MM.1S (cell line): ENCODE data around the gene SH2D7.

Source experiments
- DNase-seq: peaks from one replicate; pipeline ENCODE4 v3.0.0-alpha.2; 2015
- H2AFZ ChIP-seq: fragments of 300-600 bp; sonication (generic); 2 replicates; pipeline ENCODE4 v1.6.0; 2016; ENCODE audit warnings: antibody characterized with exemption, low read length
- H3F3A ChIP-seq: fragments of 300-600 bp; sonication (generic); 2 replicates; pipeline ENCODE4 v1.6.1; 2016; ENCODE audit warnings: mild to moderate bottlenecking, antibody characterized with exemption, low read length, moderate library complexity, mixed read lengths; ENCODE audit not compliant: insufficient read depth
- H3K27ac ChIP-seq: fragments of 300-600 bp; sonication (generic); 2 replicates; pipeline ENCODE4 v1.5.1; 2016; ENCODE audit warnings: mild to moderate bottlenecking, low read length
- H3K27me3 ChIP-seq: fragments of 300-600 bp; sonication (generic); replicated peaks from 2 replicates; pipeline ENCODE4 v1.6.0; 2016; ENCODE audit warnings: low read length; ENCODE audit not compliant: insufficient read depth
- H3K36me3 ChIP-seq: fragments of 300-600 bp; sonication (generic); replicated peaks from 2 replicates; pipeline ENCODE4 v1.6.1; 2016; ENCODE audit warnings: mild to moderate bottlenecking, low read length, mixed read lengths; ENCODE audit not compliant: insufficient read depth
- H3K4me1 ChIP-seq: fragments of 300-600 bp; sonication (generic); 2 replicates; pipeline ENCODE4 v1.6.1; 2016; ENCODE audit warnings: low read length, mixed read lengths
- H3K4me2 ChIP-seq: fragments of 300-600 bp; sonication (generic); 2 replicates; pipeline ENCODE4 v1.6.0; 2016; ENCODE audit warnings: low read depth, low read length
- H3K4me3 ChIP-seq: fragments of 300-600 bp; sonication (generic); 2 replicates; pipeline ENCODE4 v1.5.1; 2016; ENCODE audit warnings: low read length, mixed read lengths
- H3K79me2 ChIP-seq: fragments of 300-600 bp; sonication (generic); 2 replicates; pipeline ENCODE4 v1.6.1; 2016; ENCODE audit warnings: mixed run types, low read length, mixed read lengths
- H3K9ac ChIP-seq: fragments of 300-600 bp; sonication (generic); 2 replicates; pipeline ENCODE4 v1.6.1; 2016; ENCODE audit warnings: low read length, mixed read lengths
- H3K9me2 ChIP-seq: fragments of 300-600 bp; sonication (generic); replicated peaks from 2 replicates; pipeline ENCODE4 v1.6.1; 2016; ENCODE audit warnings: mild to moderate bottlenecking, low read length, mixed read lengths; ENCODE audit not compliant: insufficient read depth
- H3K9me3 ChIP-seq: fragments of 300-600 bp; sonication (generic); replicated peaks from 2 replicates; pipeline ENCODE4 v1.6.1; 2016; ENCODE audit warnings: mild to moderate bottlenecking, low read length, mixed read lengths; ENCODE audit not compliant: insufficient read depth
- H4K20me1 ChIP-seq: fragments of 300-600 bp; sonication (generic); 2 replicates; pipeline ENCODE4 v1.6.1; 2016; ENCODE audit warnings: mild to moderate bottlenecking, low read length, moderate library complexity, mixed read lengths; ENCODE audit not compliant: insufficient read depth
- CTCF ChIP-seq: fragments of 300-600 bp; sonication (generic); IDR thresholded peaks from 2 replicates; pipeline ENCODE4 v1.5.1; 2016; ENCODE audit warnings: antibody characterized with exemption, low read length, mixed read lengths
- EZH2 ChIP-seq: fragments of 300-600 bp; sonication (generic); optimal IDR thresholded peaks from 2 replicates; pipeline ENCODE3; 2017; ENCODE audit warnings: low read depth, mild to moderate bottlenecking, antibody characterized with exemption, low read length, mixed read lengths
- EZH2phosphoT487 ChIP-seq: fragments of 300-600 bp; sonication (generic); IDR thresholded peaks from 2 replicates; pipeline ENCODE4 v1.6.1; 2018; ENCODE audit warnings: antibody characterized with exemption, low read length

The SH2D7 gene

DNA sequence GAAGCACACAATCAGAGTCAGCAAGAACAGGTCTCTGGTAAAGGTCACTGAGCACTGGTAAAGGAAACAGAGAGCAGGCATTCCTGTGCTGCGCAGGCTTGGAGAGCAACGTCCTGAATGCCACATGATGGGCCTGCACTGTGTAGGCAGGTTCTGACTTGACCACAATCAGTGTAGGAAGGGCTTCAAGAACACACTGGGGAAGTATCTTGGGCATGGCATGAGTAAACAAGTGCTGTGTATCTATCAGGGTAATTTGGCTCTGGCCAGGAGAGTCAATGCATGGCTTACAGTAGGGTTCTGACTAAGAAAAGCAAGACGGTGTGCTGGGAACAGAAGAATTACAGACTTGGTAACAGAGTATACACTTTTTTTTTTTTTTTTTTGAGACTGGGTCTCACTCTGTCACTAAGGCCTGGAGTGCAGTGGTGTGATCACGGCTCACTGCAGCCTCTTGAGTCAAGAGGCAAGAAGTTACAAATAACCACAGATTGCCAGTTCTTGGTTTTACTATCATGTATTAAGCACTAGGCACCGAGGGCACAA, 45.5 kb upstream of the SH2D7 start:
- Histone ChIP-seq H3K4me2 (no peak overlapping the region), H3K79me2 (peaks cover 6% of the 10 kb centered on the region; the same call in 1 of the 2 replicates), H3K27ac (no peak overlapping the region), H3K27me3 (no peaks in the 10 kb centered on the region), H3K4me1 (peaks cover 24% of the 10 kb centered on the region), H4K20me1 (no peaks in the 10 kb centered on the region), H3K36me3 (no peaks in the 10 kb centered on the region), H3K9me3 (no peaks in the 10 kb centered on the region), H3K9ac (no peak overlapping the region), H3K9me2 (no peaks in the 10 kb centered on the region), H2AFZ (no peak overlapping the region), H3F3A (0 out of 2 replicates have a peak, but pooled peaks cover 8% of the 10 kb centered on the region), H3K4me3 (no peak overlapping the region)
- TF ChIP-seq EZH2 (no peak), EZH2phosphoT487 (no peak), CTCF (no peak)
- DNase-seq, result no peak

- H3K79me2 ChIP-seq, result peaks cover 6% of the 10 kb centered on the region; the same call in 1 of the 2 replicates
- H3K9me2 ChIP-seq, result no peaks in the 10 kb centered on the region
- H2AFZ ChIP-seq, result no peak overlapping the region
- no peaks in the 10 kb centered on the region for H3K36me3 ChIP-seq
- no peak for TF ChIP-seq CTCF
- no peak for TF ChIP-seq EZH2phosphoT487
- TF ChIP-seq EZH2, result no peak
- no peak for DNase-seq
- no peak overlapping the region for H3K27ac ChIP-seq
- H3K4me1 ChIP-seq, result peaks cover 33% of the 10 kb centered on the region
- no peaks in the 10 kb centered on the region for H3K27me3 ChIP-seq
- H4K20me1 ChIP-seq, result no peaks in the 10 kb centered on the region
- H3K4me3 ChIP-seq, result no peak overlapping the region
- no peak overlapping the region for H3K9ac ChIP-seq
- H3K9me3 ChIP-seq, result no peaks in the 10 kb centered on the region
- no peak overlapping the region for H3K4me2 ChIP-seq
- 0 out of 2 replicates have a peak, but pooled peaks cover 8% of the 10 kb centered on the region for H3F3A ChIP-seq
Measured at GRCh38 chr15:78047761-78048627, 44.4 kb upstream of the SH2D7 start.

GRCh38 chr15:78048628-78048920, 43.8 kb upstream of the SH2D7 start:
- peaks cover 10% of the 10 kb centered on the region for H3K79me2 ChIP-seq

More at GRCh38 chr15:78048628-78048920, 43.8 kb upstream of the SH2D7 start:
- Histone ChIP-seq H3K27ac (no peak overlapping the region), H2AFZ (no peak overlapping the region), H3K27me3 (no peaks in the 10 kb centered on the region), H3K4me2 (no peak overlapping the region), H3K4me3 (no peak overlapping the region), H3K9me2 (no peaks in the 10 kb centered on the region), H3K4me1 (peaks cover 33% of the 10 kb centered on the region), H3K9ac (no peak overlapping the region), H3K36me3 (0 out of 2 replicates have a peak, but pooled peaks cover under 1% of the 10 kb centered on the region), H4K20me1 (no peaks in the 10 kb centered on the region), H3F3A (0 out of 2 replicates have a peak, but pooled peaks cover 8% of the 10 kb centered on the region), H3K9me3 (no peaks in the 10 kb centered on the region)
- TF ChIP-seq EZH2phosphoT487 (no peak), EZH2 (no peak), CTCF (no peak)
- DNase-seq, result no peak
